Measurements from ENCODE around the gene CADPS2.

GRCh38 chr7:122304996-122305421, 581.3 kb downstream of the CADPS2 start:
- TF ChIP-seq, protein P1, sequence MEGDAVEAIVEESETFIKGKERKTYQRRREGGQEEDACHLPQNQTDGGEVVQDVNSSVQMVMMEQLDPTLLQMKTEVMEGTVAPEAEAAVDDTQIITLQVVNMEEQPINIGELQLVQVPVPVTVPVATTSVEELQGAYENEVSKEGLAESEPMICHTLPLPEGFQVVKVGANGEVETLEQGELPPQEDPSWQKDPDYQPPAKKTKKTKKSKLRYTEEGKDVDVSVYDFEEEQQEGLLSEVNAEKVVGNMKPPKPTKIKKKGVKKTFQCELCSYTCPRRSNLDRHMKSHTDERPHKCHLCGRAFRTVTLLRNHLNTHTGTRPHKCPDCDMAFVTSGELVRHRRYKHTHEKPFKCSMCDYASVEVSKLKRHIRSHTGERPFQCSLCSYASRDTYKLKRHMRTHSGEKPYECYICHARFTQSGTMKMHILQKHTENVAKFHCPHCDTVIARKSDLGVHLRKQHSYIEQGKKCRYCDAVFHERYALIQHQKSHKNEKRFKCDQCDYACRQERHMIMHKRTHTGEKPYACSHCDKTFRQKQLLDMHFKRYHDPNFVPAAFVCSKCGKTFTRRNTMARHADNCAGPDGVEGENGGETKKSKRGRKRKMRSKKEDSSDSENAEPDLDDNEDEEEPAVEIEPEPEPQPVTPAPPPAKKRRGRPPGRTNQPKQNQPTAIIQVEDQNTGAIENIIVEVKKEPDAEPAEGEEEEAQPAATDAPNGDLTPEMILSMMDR (IDR thresholded peaks at IDR 0.05), result no peak
- TF ChIP-seq EZH2 (IDR thresholded peaks at IDR 0.05; ENCODE audit: borderline replicate concordance, insufficient read depth, low read depth, low read length, poor library complexity, severe bottlenecking), result no peak
